ENCODE data around the gene MED8. TPM values are rescaled to one million over a fixed set of nuclear protein-coding genes. Genes with fewer than 3 reads are reported as not detected.

Gene MED8
- total and polyA plus RNA-seq, 12 donors, result 17.3 to 79.1 (median 32.3) TPM

DNA sequence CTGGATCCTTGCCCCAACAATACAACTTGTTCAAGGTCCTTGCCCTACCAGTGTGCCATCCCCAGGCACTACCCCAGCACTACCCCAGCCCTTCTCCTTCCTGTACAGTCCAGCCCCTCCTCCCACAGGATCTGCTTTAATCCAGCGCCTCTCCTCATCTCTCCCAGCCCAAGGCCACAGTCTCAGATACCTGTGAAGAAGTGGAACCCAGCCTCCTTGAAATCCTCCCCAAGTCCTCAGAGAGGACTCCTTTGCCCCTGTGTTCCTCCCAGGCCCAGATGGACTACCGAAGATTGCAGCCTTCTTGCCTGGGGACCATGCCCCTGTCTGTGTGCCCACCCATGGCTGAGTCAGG is 37.3 kb downstream of the MED8 start:
- no peak overlapping the region for H3K27ac ChIP-seq
- 74 to 96% (median 92%) methylated on average over 2 of the region's 2 CpGs for WGBS, 4 donors
- TF ChIP-seq POLR2A (IDR thresholded peaks at IDR 0.05), result no peak
- TF ChIP-seq, protein P1, sequence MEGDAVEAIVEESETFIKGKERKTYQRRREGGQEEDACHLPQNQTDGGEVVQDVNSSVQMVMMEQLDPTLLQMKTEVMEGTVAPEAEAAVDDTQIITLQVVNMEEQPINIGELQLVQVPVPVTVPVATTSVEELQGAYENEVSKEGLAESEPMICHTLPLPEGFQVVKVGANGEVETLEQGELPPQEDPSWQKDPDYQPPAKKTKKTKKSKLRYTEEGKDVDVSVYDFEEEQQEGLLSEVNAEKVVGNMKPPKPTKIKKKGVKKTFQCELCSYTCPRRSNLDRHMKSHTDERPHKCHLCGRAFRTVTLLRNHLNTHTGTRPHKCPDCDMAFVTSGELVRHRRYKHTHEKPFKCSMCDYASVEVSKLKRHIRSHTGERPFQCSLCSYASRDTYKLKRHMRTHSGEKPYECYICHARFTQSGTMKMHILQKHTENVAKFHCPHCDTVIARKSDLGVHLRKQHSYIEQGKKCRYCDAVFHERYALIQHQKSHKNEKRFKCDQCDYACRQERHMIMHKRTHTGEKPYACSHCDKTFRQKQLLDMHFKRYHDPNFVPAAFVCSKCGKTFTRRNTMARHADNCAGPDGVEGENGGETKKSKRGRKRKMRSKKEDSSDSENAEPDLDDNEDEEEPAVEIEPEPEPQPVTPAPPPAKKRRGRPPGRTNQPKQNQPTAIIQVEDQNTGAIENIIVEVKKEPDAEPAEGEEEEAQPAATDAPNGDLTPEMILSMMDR (IDR thresholded peaks at IDR 0.05), result no peak
- no peak overlapping the region for H3K4me3 ChIP-seq
- DNase-seq, result no peak
- intact Hi-C loops (cut with DNase I), result loop anchor here in 1 of 2 donors (5.0 kb wide), 1 partner anchor 115 kb away; no protein-coding TSS in a partner anchor
- no peaks in the 10 kb centered on the region for H3K27me3 ChIP-seq
- H3K4me1 ChIP-seq (replicated peaks in 1 of 2), result peaks cover 0 to 8% of the 10 kb centered on the region in 2 donors
- H3K9me3 ChIP-seq (replicated peaks in 1 of 3), result no peaks in the 10 kb centered on the region
- no peaks in the 10 kb centered on the region for H3K36me3 ChIP-seq (replicated peaks in 1 of 2)

DNA sequence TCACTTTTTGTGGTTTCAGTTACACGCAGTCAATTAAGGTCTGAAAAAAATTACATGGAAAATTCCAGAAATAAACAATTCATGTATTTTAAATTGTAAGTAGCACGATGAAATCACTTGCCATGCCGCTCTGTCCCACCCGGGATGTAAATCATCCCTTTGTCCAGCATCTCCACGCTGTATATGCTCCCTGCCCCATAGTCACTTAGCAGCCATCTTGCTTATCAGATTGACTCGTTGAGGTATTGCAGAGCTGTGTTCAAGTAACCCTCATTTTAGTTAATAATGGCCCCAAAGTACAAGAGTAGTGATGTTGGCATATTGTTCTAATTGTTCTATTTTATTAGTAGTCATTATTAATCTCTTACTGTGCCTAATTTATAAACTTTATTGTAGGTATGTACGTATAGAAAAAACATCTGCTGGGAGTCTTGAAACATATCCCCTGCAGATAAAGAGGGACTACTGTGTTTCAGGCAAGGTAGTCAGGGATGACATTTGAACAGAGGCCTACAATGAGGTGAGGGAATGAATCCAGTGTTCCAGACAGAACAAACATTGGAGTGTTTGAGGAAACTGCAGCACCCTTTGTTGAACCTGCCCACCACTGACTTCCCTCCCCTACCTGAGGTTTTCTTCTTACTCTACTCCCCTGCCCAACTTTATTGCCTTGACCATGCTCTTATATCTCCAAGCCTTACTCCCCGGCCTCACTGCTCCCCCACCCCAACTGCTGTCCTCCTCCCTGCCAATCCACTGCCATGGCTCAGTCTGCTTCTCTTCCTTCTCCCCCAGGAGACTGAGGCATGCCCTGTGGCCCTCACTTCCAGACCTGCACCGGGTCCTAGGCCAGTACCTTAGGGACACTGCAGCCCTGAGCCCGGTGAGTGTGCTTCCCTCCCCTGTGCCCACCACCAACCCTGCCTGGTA is 37.9 kb downstream of the MED8 start:
- intact Hi-C loops (cut with DNase I), result loop anchor here in 1 of 2 donors (5.0 kb wide), 1 partner anchor 114 kb away; no protein-coding TSS in a partner anchor
- H3K27ac ChIP-seq, result no peak overlapping the region
- H3K4me3 ChIP-seq, result no peak overlapping the region
- H3K9me3 ChIP-seq (replicated peaks in 1 of 3), result no peaks in the 10 kb centered on the region
- DNase-seq, result no peak
- peaks cover 0 to 6% of the 10 kb centered on the region in 2 donors for H3K4me1 ChIP-seq (replicated peaks in 1 of 2)
- H3K27me3 ChIP-seq, result no peaks in the 10 kb centered on the region
- no peak for TF ChIP-seq POLR2A (IDR thresholded peaks at IDR 0.05)
- TF ChIP-seq, protein P1 (IDR thresholded peaks at IDR 0.05), result no peak
- no peaks in the 10 kb centered on the region for H3K36me3 ChIP-seq (replicated peaks in 1 of 2)
- WGBS, 4 donors, result 87 to 92% (median 90%) methylated on average over 10 of the region's 10 CpGs

DNA sequence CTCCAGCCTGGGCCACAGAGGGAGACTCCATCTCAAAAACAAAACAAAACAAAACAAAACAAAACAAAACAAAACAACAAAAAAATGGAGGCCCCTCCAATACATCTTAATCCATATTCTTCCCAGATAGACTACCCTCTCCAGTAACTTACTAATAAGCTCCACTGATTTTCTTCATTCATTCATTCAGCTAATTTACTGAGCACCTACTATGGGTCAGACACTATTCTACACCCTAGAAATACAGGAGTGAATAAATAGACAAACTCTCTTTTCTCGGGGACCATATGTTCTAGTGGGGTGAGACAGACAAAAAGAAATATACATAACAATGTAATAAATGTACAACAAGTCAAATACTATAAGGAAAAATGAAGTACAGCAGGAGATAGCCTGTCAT is 38.6 kb downstream of the MED8 start:
- Histone ChIP-seq H3K27me3 (no peaks in the 10 kb centered on the region), H3K27ac (no peak overlapping the region), H3K9me3 (replicated peaks in 1 of 3) (no peaks in the 10 kb centered on the region), H3K36me3 (replicated peaks in 1 of 2) (no peaks in the 10 kb centered on the region), H3K4me3 (no peak overlapping the region), H3K4me1 (replicated peaks in 1 of 2) (peaks cover 0 to 6% of the 10 kb centered on the region in 2 donors)
- no peak for TF ChIP-seq POLR2A (IDR thresholded peaks at IDR 0.05)
- TF ChIP-seq, protein P1 (IDR thresholded peaks at IDR 0.05), result no peak
- no peak for DNase-seq
- intact Hi-C loops (cut with DNase I), result loop anchor here in 1 of 2 donors (5.0 kb wide), 1 partner anchor 114 kb away; no protein-coding TSS in a partner anchor
- WGBS, 4 donors, result 82 to 97% (median 93%) methylated on average over 1 of the region's 1 CpG

DNA sequence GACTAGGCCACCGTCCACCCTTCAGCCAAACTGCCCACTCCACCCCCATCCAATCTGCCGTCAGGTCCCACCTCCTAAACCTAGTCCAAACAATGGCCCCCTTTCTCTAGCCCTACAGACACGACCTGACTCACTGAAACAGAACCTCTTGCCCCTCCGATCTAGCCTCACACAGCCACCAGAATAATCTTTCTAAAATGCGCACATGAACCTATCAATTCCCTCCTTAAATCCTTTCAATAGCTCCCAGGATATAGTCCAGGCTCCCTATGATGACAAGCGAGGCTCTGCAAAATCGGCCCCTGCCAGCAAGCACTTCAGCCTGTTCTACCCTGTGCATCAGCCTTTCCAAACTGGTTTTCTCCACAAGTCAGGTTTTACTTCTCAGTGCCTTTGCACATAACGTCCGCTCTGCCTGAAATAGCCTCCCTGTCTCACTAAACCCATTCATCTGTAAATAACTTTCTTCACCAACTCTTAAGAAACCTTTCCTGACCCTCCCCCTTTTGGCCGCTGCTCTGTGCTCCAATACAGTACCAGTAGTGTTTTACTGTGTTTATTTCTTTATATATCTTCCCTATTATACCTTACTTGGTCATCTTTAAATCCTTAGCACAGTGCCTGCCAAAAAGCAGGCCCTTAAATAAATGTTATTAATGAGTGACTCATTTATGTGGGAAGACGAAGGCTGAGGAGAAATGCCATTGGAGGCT is 39.9 kb downstream of the MED8 start:
- WGBS, 4 donors, result 57 to 60% (median 58%) methylated on average over 10 to 11 of the region's 11 CpGs
- peak overlapping the region; percentile 67 to 94 (median 88) for H3K27ac ChIP-seq
- peak overlapping the region in 2 of 4 donors; percentile 51 to 63 for H3K4me3 ChIP-seq
- DNase-seq, result peak in 1 of 7 donors; percentile 55
- no peaks in the 10 kb centered on the region for H3K36me3 ChIP-seq (replicated peaks in 1 of 2)
- H3K4me1 ChIP-seq (replicated peaks in 1 of 2), result peaks cover 3 to 12% of the 10 kb centered on the region in 2 donors
- no peak for TF ChIP-seq POLR2A (IDR thresholded peaks at IDR 0.05)
- TF ChIP-seq, protein P1 (IDR thresholded peaks at IDR 0.05), result no peak
- H3K9me3 ChIP-seq (replicated peaks in 1 of 3), result no peaks in the 10 kb centered on the region
- intact Hi-C loops (cut with DNase I), result loop anchor here in 1 of 2 donors (5.0 kb wide), 1 partner anchor 112 kb away; no protein-coding TSS in a partner anchor
- no peaks in the 10 kb centered on the region for H3K27me3 ChIP-seq
